ENCODE results near the gene MYH7B. TPM values are rescaled to one million over a fixed set of nuclear protein-coding genes. Genes with fewer than 3 reads are reported as not detected.

The MYH7B gene
- total RNA-seq, 1 experiment from 2014 or later: 0.52 TPM

GRCh38 chr20:34979366-34980153, 23.9 kb downstream of the MYH7B start:
- Mint-ChIP-seq H3K36me3 (ENCODE audit: insufficient read depth, unreplicated experiment) (peaks cover 5% of the 10 kb centered on the region), H3K27me3 (ENCODE audit: unreplicated experiment) (peaks cover 39% of the 10 kb centered on the region), H3K27ac (ENCODE audit: unreplicated experiment) (no peak overlapping the region), H3K9me3 (ENCODE audit: low read depth, unreplicated experiment) (no peaks in the 10 kb centered on the region), H3K4me3 (ENCODE audit: low read depth, unreplicated experiment) (no peak overlapping the region), H3K4me1 (ENCODE audit: low read depth, unreplicated experiment) (peaks cover 8% of the 10 kb centered on the region)
- TF ChIP-seq, protein P1, sequence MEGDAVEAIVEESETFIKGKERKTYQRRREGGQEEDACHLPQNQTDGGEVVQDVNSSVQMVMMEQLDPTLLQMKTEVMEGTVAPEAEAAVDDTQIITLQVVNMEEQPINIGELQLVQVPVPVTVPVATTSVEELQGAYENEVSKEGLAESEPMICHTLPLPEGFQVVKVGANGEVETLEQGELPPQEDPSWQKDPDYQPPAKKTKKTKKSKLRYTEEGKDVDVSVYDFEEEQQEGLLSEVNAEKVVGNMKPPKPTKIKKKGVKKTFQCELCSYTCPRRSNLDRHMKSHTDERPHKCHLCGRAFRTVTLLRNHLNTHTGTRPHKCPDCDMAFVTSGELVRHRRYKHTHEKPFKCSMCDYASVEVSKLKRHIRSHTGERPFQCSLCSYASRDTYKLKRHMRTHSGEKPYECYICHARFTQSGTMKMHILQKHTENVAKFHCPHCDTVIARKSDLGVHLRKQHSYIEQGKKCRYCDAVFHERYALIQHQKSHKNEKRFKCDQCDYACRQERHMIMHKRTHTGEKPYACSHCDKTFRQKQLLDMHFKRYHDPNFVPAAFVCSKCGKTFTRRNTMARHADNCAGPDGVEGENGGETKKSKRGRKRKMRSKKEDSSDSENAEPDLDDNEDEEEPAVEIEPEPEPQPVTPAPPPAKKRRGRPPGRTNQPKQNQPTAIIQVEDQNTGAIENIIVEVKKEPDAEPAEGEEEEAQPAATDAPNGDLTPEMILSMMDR (IDR thresholded peaks at IDR 0.05; ENCODE audit: unreplicated experiment): no peak
- CTCF ChIA-PET: no interaction called here
- intact Hi-C loops (cut with micrococcal nuclease; ENCODE audit: unreplicated experiment): no loop called here
- BruUV-seq (replicated peaks): no TSS peak
- DNase-seq: no peak

- Mint-ChIP-seq H3K27me3 (ENCODE audit: unreplicated experiment) (peaks cover 41% of the 10 kb centered on the region), H3K27ac (ENCODE audit: unreplicated experiment) (no peak overlapping the region), H3K4me3 (ENCODE audit: low read depth, unreplicated experiment) (no peak overlapping the region), H3K4me1 (ENCODE audit: low read depth, unreplicated experiment) (peaks cover 17% of the 10 kb centered on the region), H3K9me3 (ENCODE audit: low read depth, unreplicated experiment) (no peaks in the 10 kb centered on the region), H3K36me3 (ENCODE audit: insufficient read depth, unreplicated experiment) (peaks cover 14% of the 10 kb centered on the region)
- intact Hi-C loops (cut with micrococcal nuclease; ENCODE audit: unreplicated experiment): no loop called here
- DNase-seq: no peak
- TF ChIP-seq, protein P1 (IDR thresholded peaks at IDR 0.05; ENCODE audit: unreplicated experiment): no peak
- CTCF ChIA-PET: no interaction called here
- BruUV-seq (replicated peaks): no TSS peak
Observed at GRCh38 chr20:34980543-34981233, 25.0 kb downstream of the MYH7B start.

- CTCF ChIA-PET: no interaction called here
- Mint-ChIP-seq H3K27me3 (ENCODE audit: unreplicated experiment) (peaks cover 40% of the 10 kb centered on the region), H3K9me3 (ENCODE audit: low read depth, unreplicated experiment) (no peaks in the 10 kb centered on the region), H3K27ac (ENCODE audit: unreplicated experiment) (no peak overlapping the region), H3K4me3 (ENCODE audit: low read depth, unreplicated experiment) (no peak overlapping the region), H3K36me3 (ENCODE audit: insufficient read depth, unreplicated experiment) (peaks cover 27% of the 10 kb centered on the region), H3K4me1 (ENCODE audit: low read depth, unreplicated experiment) (peaks cover 18% of the 10 kb centered on the region)
- no peak for DNase-seq
- intact Hi-C loops (cut with micrococcal nuclease; ENCODE audit: unreplicated experiment): no loop called here
- BruUV-seq (replicated peaks): no TSS peak
- TF ChIP-seq, protein P1 (IDR thresholded peaks at IDR 0.05; ENCODE audit: unreplicated experiment): no peak
Observed at GRCh38 chr20:34982270-34983088, 26.8 kb downstream of the MYH7B start.

DNA sequence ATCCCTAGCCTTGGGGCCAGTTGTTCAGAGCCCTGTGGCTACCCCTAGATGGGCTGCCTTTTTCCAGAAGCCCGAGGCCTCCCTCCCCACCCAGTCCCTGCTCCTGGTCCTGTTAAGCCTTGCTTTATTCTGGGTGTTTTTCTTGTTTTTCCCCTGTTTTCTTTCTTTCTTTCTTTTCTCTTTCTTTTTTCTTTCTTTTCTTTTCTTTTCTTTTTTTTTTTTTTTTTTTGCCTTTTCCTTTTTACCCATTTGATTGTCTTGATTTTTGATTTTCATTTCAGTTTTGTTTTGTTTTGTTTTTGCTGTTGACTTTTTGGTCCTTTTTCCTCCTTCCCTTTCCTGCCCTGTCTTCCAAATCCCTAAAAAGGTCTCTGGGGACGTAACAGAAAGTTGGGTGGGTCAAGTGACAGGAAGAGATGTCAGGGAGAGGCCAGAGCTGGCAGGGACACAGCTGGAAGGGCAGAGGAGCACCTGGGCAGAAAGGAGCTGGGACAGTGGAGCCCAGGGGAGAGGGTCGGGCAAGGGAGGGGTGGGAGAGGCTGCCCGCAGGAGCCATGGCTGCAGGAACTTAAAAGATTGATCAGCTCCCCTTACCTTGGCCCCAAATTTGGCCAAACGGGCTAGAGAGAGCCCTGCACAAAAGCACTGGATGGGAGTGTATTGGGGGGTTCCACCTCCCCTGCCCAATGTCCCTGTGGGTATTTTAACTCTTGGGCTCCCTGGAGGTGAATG, 27.6 kb downstream of the MYH7B start:
- DNase-seq: no peak
- Mint-ChIP-seq H3K27me3 (ENCODE audit: unreplicated experiment) (peaks cover 36% of the 10 kb centered on the region), H3K9me3 (ENCODE audit: low read depth, unreplicated experiment) (no peaks in the 10 kb centered on the region), H3K4me3 (ENCODE audit: low read depth, unreplicated experiment) (no peak overlapping the region), H3K4me1 (ENCODE audit: low read depth, unreplicated experiment) (peaks cover 18% of the 10 kb centered on the region), H3K36me3 (ENCODE audit: insufficient read depth, unreplicated experiment) (peaks cover 28% of the 10 kb centered on the region), H3K27ac (ENCODE audit: unreplicated experiment) (no peak overlapping the region)
- CTCF ChIA-PET: interaction anchor here (0.6 to 0.7 kb wide), 2 partner anchors 107 to 271 kb away, joined by 3 read pairs; no protein-coding TSS in a partner anchor
- intact Hi-C loops (cut with micrococcal nuclease; ENCODE audit: unreplicated experiment): no loop called here
- TF ChIP-seq, protein P1 (IDR thresholded peaks at IDR 0.05; ENCODE audit: unreplicated experiment): no peak
- BruUV-seq (replicated peaks): no TSS peak
